SKM-1 (cell line): ENCODE data around the gene STS.
A peak's percentile ranks its signal among the peaks of the same experiment; 100 is the strongest.

ENCODE experiments used
- DNase-seq: peaks from one replicate; lab custom pipeline; 2025; ENCODE audit not compliant: unreplicated experiment; lab: John Stamatoyannopoulos, UW

Gene STS

DNA sequence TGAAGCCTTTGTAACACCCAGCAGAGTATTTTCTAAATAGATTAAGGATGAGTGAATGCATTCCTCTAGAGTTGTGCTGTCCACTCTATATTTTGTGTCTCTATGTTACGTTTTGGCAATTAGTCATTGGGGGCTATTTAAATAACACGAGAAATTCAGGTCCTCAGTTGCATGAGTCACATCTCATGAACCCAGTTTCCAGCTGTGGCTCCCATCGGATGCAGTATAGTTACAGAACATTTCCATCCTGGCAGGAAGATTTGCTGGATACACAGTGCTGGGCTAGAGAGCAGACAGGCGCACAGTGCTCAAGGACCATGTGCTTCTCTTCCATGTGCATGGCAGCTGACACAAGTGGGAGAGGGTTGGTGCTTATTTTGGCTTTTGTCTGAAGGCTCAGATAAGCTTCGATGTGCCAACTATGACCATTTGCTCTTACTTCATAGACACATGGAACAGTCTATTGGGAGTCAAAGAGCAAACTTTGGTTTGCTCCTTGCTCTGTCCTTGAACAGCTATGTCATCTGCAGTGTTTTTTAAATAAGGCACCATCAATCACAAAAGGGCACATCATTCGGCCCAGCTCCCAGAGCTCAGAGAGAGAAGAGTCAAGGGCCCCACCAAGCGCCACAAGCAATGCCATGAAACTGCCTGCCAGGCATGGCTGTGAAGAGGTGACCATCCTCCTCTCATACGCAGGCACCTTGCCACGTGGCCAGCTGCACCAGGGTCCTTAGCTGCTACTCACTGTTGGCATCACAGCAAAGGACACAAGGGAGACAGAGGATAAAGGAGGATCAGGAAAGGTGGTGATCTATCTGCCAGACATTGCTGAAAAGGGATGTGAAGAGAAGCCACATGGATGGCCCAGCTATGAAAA lies 8.1 kb upstream of the STS start:
- DNase-seq, result no peak

DNA sequence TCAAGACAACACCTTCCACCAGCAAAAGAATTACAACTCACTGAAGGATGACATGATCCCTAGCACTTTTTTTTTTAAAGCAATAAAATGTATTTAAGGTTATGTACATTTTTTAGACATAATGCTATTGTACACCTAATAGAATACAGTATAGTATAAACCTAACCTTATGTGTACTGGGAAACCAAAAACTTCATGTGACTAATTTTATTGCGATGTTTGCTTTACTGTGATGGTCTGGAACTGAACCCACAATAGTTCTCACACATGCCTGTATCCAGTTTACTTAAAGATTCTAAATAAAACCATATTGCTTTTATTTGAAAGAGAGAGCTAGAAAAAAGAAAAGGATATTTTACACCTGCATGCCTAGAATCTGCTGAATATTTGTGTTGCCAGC lies 4.4 kb upstream of the STS start:
- no peak for DNase-seq

- no peak for DNase-seq
These were observed 3.5 kb upstream of the STS start for GRCh38 chrX:7143941-7144525.

DNA sequence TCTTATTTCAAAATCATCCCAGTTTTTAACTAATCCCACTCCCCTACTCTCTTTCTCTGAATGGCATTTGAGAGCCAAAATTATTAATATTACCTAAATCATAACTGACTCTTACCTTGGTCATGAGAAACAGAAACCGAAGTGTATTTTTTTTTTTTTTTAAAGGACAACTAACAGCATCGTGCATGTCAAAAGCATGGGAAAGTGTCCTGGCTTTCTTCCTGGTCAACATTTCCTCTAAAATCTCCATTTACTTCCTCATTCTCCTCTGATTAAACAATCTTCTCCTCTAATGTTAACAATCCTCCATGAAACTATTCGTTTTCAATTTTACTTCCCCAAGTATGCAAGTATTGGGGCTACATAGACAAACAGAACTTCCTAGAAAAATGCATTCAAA lies 2.1 kb upstream of the STS start:
- DNase-seq, result no peak

DNA sequence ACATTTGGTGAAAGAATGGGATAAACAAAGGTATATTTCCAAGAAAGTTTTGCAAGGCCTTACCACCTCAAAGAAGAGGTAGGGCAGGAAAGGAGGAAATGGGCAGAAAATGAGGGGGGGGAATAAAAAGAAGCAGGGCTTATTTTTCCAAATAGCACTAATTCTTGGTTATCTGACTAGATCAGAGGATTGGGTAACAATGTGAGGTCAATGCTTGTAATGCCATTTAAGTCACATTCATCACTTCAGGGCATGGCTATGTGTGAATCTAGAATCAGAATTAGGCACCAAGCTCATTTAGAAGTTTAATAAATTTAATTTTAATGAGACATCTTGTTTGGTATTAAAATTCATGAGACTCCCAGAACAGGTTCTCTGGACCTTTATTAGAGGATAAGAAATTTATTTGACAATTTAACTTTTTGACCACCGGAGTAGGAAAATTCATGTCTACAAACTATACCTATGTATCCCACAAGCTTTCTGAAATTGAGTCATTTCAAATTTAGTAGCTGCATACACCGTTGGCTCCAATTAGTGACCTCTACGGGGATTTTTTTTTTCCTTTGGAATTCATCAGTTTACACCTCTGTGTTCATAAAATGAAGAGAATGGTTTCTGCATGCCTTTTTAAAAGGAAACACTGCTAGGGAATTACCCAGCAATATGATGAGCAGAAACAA lies 1.4 kb upstream of the STS start:
- no peak for DNase-seq

- no peak for DNase-seq
These were observed 654 bp upstream of the STS start for GRCh38 chrX:7146703-7147412.

- peak; percentile 34 for DNase-seq
These were observed 704 bp downstream of the STS start, which contains the start of gene PUDP for GRCh38 chrX:7147978-7148854. Gene PUDP, minus strand, starts transcription at chrX:7148153. Its CDS starts 40 bp downstream, at chrX:7148113.

- no peak for DNase-seq
These were observed 1.9 kb downstream of the STS start for GRCh38 chrX:7149411-7149810.

DNA sequence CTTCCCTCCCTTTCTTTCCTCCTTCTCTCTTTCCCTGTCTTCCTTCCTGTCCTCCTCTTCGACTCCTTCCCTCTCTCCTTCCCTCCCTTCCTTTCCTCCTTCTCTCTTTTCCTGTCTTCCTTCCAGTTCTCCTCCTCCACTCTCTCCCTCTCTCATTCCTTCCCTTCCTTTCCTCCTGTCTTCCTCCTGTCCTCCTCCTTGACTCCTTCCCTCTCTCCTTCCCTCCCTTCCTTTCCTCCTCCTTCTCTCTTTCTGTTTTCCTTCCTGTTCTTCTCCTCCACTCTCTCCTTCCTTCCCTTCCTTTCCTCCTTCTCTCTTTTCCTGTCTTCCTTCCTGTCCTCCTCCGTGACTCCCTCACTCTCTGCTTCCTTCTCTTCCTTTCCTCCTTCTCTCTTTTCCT lies 5.7 kb downstream of the STS start:
- DNase-seq, result no peak

DNA sequence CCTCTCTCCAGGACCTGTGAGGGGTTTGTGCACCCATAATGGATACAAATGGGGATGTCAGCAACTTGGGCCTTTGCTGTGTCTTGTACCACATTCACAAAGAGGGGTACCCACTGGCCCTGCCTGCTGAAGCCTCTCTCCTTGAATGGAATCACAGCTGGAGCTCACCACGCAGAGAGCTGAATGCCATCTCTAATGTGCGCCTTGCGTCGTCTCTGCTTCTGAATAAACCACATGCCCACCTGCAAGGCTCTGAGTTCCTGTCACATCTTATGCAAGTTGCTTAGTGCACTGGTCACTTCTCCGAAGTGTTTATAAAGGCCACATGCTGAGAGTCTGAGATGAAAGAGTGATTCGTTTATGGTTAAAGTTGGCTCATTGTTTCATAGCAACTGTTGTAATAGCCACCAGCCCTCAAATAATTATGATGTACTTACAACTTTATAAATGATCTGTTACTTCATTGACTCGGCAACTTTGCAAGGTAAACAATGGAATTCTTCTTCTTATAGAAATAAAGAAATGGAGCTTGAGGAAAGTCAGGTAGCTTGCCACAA lies 6.6 kb downstream of the STS start:
- DNase-seq, result no peak

DNA sequence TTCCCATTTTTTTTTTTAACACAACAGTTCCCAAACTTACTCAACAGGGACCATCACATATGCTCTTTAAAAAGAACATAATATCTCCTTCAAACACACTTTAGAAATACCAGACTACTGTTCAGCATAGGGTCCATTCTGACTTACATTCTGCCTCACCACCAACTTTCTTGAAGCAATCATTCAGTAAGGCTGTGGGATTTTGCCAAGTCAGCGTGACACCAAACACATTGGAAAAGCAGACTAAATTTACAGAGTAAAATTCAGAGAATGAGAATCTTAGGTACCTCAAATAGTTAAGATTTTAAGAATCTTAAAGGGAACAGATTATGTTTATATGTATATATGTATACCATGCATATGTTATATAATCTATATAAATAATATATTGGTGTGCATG lies 7.7 kb downstream of the STS start:
- no peak for DNase-seq

DNA sequence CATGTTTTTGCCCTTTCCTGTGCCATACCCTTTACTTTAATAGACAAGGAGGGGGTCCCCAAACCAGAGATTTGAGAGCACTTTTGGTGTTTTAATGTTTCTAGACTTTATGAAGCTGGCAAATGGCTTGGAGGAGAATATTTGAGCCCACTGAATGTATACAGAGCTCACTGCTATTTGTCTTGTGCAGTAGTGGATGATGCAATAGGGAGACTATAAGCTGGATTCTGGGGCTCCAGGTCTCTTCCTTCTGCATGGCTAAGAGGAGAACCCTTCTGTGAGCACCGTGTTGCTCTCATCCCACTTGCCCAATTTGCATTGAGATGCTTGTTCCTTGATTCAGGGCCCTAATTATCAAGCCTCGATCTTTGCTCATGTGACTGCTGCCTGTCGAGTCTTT lies 9.4 kb downstream of the STS start:
- no peak for DNase-seq

GRCh38 chrX:7158468-7158990 lies 11.0 kb downstream of the STS start:
- no peak for DNase-seq

- no peak for DNase-seq
These were observed 11.8 kb downstream of the STS start for GRCh38 chrX:7159149-7159861.

DNA sequence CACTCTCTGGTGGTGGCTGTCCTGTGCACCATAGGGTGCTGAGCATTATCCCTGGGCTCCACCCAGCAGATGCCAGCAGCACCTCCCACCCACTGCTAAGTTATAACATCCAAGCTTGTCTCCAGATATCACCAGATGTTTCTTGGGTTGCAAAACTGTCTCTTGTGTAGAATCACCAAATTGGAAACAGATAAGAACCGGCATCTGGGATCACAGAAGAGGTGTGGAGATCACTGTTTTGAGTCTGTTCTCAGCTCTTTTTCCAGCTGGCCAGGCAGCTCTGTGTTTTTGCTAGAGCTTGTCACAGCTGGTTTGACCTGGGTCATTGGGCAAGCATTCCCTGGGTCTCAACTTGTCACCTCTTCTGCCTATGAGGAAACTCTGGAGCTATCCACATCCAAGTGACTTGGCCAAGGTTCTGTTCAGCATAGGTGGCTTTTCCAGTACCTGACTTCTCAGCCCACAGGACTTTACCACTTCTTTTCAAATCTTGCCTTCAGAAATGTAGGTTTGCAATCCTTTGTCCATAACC lies 15.7 kb downstream of the STS start:
- DNase-seq, result no peak

DNA sequence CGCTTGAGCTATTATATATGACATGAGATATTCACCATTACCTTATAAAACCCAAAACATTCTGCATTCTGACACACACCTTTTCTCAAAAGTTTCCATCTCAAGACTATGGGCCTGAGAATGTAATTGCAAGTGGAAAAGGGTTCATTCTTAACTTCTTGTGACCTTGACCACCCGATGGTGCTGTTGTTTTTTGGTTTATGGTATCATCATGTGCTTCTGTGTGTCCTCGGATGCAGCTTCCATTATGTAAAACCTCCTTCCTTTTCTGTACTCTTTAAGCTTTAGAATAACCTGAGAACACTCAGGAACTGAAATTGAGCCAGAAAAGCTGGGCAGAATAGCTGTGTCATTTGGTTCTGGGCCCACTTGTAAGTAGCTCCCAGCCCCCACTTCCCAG lies 16.7 kb downstream of the STS start:
- DNase-seq, result no peak

DNA sequence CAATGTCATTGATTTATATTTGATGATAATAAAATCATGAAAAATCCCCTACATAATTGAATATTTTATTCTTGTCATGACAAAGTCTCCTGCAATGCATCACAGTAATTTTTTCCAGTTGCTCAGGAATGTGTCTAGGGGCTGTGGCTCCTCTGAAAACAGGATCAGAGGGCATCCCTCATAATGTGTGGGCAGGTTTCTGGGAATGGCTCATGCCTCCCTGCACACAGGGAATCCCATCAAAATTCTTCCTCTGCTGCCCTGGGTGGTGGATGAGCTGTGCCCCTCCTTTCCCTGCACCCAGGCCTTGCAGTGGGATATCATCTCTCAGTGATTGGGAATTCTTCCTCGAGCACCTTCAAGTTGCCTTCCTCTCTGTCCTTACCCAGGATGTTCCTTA lies 20.9 kb downstream of the STS start:
- no peak for DNase-seq

GRCh38 chrX:7169627-7170026 lies 22.1 kb downstream of the STS start:
- DNase-seq, result no peak

GRCh38 chrX:7170898-7171297 lies 23.4 kb downstream of the STS start:
- DNase-seq, result no peak
